Naive thymus-derived CD4-positive, alpha-beta T cell (primary cell): ENCODE measurements around the gene AGMO. TPM values are rescaled to one million over a fixed set of nuclear protein-coding genes. Genes with fewer than 3 reads are reported as not detected.
"Not testable (repeated sequence)": the region's sequence is repeated elsewhere in the genome, so short reads cannot be mapped to it uniquely, and the experiment has no call there.

Experiments
- ATAC-seq: fragments of 150-1000 bp; cut with Tn5 transposase; 2 replicates; pipeline ENCODE4 v1.10.0; 2021; ENCODE audit warnings: mild to moderate bottlenecking, moderate library complexity
- CTCF ChIA-PET: fragments of 350-600 bp; sonication (Branson Sonifier 250); formaldehyde crosslinking; loops from one replicate; lab custom pipeline; 2021; ENCODE audit warnings: antibody characterized with exemption; lab: Charles Lee
- POLR2A ChIA-PET: fragments of 350-600 bp; sonication (Branson Sonifier 250); formaldehyde crosslinking; loops from one replicate; lab custom pipeline; 2021; ENCODE audit warnings: antibody characterized with exemption, inconsistent platforms; lab: Charles Lee
- DNase-seq, 9 donors: peaks; one replicate each; pipeline versions ENCODE4 v3.0.0 to v3.0.0-alpha.2; 2020 to 2022; ENCODE audit warnings: mixed read lengths in 1 of 9
- H3K27ac ChIP-seq: one replicate; pipeline ENCODE4 v1.7.0; 2013; ENCODE audit warnings: mild to moderate bottlenecking, low read depth, low read length, moderate library complexity
- H3K27me3 ChIP-seq, 2 donors: one replicate each; pipeline ENCODE4 v1.7.0; 2013; ENCODE audit warnings: low read length in 2 of 2, mild to moderate bottlenecking in 2 of 2, moderate library complexity in 2 of 2; ENCODE audit not compliant: control insufficient read depth in 2 of 2, insufficient read depth in 2 of 2
- H3K36me3 ChIP-seq, 3 experiments: 1 replicate in 2 of 3; 2 replicates in 1 of 3; pipeline ENCODE4 v1.7.0; 2013; ENCODE audit warnings: low read length in 3 of 3, mild to moderate bottlenecking in 3 of 3, moderate library complexity in 1 of 3; ENCODE audit not compliant: insufficient read depth in 3 of 3, control insufficient read depth in 2 of 3
- H3K4me1 ChIP-seq, 2 donors: one replicate each; pipeline ENCODE4 v1.7.0; 2013; ENCODE audit warnings: low read length in 2 of 2, mild to moderate bottlenecking in 2 of 2, moderate library complexity in 1 of 2; ENCODE audit not compliant: control insufficient read depth in 2 of 2, insufficient read depth in 2 of 2
- H3K4me3 ChIP-seq: 2 replicates; pipeline ENCODE4 v1.7.0; 2013; ENCODE audit warnings: mild to moderate bottlenecking, low read length
- H3K9me3 ChIP-seq, 3 experiments: 1 replicate in 2 of 3; 2 replicates in 1 of 3; pipeline ENCODE4 v1.7.0; 2013; ENCODE audit warnings: low read length in 3 of 3; ENCODE audit not compliant: control insufficient read depth in 2 of 3
- H3K27ac Mint-ChIP-seq, 9 donors: one replicate each; pipeline ENCODE4 v1.8.0; 2020 to 2022; ENCODE audit warnings: mixed read lengths in 9 of 9, mild to moderate bottlenecking in 8 of 9, moderate library complexity in 5 of 9, inconsistent platforms in 2 of 9
- H3K27me3 Mint-ChIP-seq, 5 donors: one replicate each; pipeline ENCODE4 v1.8.0; 2021 to 2022; ENCODE audit warnings: mixed read lengths in 5 of 5, mild to moderate bottlenecking in 1 of 5
- H3K36me3 Mint-ChIP-seq, 5 donors: one replicate each; pipeline ENCODE4 v1.8.0; 2020 to 2022; ENCODE audit warnings: mixed read lengths in 5 of 5, mild to moderate bottlenecking in 3 of 5, inconsistent platforms in 1 of 5
- H3K4me1 Mint-ChIP-seq, 7 donors: one replicate each; pipeline ENCODE4 v1.8.0; 2020 to 2022; ENCODE audit warnings: mixed read lengths in 7 of 7, mild to moderate bottlenecking in 3 of 7, inconsistent platforms in 1 of 7
- H3K4me3 Mint-ChIP-seq, 10 donors: one replicate each; pipeline ENCODE4 v1.8.0; 2020 to 2022; ENCODE audit warnings: mild to moderate bottlenecking in 10 of 10, mixed read lengths in 10 of 10, moderate library complexity in 6 of 10, inconsistent platforms in 2 of 10
- H3K9me3 Mint-ChIP-seq, 11 donors: one replicate each; pipeline ENCODE4 v1.8.0; 2020 to 2022; ENCODE audit warnings: mixed read lengths in 11 of 11, mild to moderate bottlenecking in 4 of 11, inconsistent platforms in 1 of 11, moderate library complexity in 1 of 11
- intact Hi-C, 2 donors: fragments of 100-400 bp; cut with micrococcal nuclease; formaldehyde crosslinking; loops; one replicate each; pipeline ENCODE4 v1.15.1; 2023
- polyA plus RNA-seq, 2 donors: library from polyadenylated mRNA; unstranded; fragments of 300-500 nt; fragmentation: Illumina TruSeq; gene quantifications; one replicate each; pipeline ENCODE4 v1.2.3, GENCODE V29; 2021
- total RNA-seq, 6 experiments: library from RNA in 5 of 6; stranded (reverse) in 5 of 6; gene quantifications; 1 replicate in 5 of 6; 2 replicates in 1 of 6; pipeline ENCODE4 v1.2.3 and lab custom pipeline; 2021 to 2026

The AGMO gene
- total and polyA plus RNA-seq, 7 experiments from 2014 or later: not detected

DNA sequence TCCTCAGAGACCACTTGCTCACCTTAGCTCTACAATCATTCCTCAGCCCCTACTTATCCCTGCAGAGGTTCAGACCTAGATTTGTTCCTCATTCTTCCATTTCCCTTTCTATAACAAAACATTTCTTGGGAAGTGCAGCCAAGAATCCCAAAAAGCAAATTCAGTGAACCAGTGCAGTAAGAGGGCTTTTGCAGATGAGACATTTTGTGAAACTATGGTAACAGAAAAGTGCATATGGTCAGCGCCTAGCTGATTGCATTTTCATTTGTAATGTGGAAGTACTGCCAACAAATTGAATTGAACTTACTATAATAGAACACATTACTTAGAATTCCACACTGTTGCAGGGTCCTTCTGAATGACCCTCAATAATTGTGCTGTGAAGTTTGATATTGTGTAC is 18.6 kb downstream of the AGMO start:
- Histone ChIP-seq H3K36me3 (no peaks in the 10 kb centered on the region), H3K27ac (no peak overlapping the region), H3K4me3 (no peak overlapping the region), H3K4me1 (no peaks in the 10 kb centered on the region), H3K9me3 (peaks cover 0 to 9% (median 0%) of the 10 kb centered on the region in 3 experiments), H3K27me3 (no peaks in the 10 kb centered on the region)
- ChIA-PET CTCF (no interaction called here), POLR2A (no interaction called here)
- H3K27ac Mint-ChIP-seq: no peak overlapping the region
- ATAC-seq (no peak), DNase-seq (no peak)
- H3K27me3 Mint-ChIP-seq: no peaks in the 10 kb centered on the region
- intact Hi-C loops: no loop called here
- no peaks in the 10 kb centered on the region for H3K4me1 Mint-ChIP-seq
- H3K4me3 Mint-ChIP-seq: no peak overlapping the region
- H3K9me3 Mint-ChIP-seq: peaks cover 4 to 19% (median 9%) of the 10 kb centered on the region in 11 donors
- no peaks in the 10 kb centered on the region for H3K36me3 Mint-ChIP-seq

DNA sequence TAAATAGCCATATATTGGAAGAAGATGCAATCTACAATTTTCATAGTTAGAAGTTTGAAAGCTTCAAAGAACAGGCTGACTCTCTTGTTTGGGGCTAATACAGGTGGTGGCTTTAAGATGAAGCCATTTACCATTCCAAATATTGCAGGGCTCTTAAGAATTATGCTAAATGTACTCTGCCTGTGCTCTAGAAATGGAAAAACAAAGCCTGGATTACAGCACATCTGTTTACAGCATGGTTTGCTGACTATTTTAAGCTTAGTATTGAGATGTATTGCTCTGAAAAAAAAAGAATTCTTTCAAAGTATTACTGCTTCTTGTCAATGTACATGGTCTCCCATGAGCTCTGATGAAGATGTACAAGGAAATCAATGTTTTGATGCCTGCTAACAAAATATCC is 34.2 kb downstream of the AGMO start:
- Mint-ChIP-seq H3K9me3 (peaks cover 0 to 11% (median 3%) of the 10 kb centered on the region in 11 donors), H3K27me3 (no peaks in the 10 kb centered on the region), H3K27ac (no peak overlapping the region), H3K36me3 (no peaks in the 10 kb centered on the region), H3K4me3 (no peak overlapping the region), H3K4me1 (no peaks in the 10 kb centered on the region)
- ChIA-PET POLR2A (no interaction called here), CTCF (no interaction called here)
- intact Hi-C loops: no loop called here
- Histone ChIP-seq H3K27ac (no peak overlapping the region), H3K4me3 (no peak overlapping the region), H3K9me3 (no peaks in the 10 kb centered on the region), H3K36me3 (no peaks in the 10 kb centered on the region), H3K27me3 (no peaks in the 10 kb centered on the region), H3K4me1 (no peaks in the 10 kb centered on the region)
- ATAC-seq (no peak), DNase-seq (no peak)

DNA sequence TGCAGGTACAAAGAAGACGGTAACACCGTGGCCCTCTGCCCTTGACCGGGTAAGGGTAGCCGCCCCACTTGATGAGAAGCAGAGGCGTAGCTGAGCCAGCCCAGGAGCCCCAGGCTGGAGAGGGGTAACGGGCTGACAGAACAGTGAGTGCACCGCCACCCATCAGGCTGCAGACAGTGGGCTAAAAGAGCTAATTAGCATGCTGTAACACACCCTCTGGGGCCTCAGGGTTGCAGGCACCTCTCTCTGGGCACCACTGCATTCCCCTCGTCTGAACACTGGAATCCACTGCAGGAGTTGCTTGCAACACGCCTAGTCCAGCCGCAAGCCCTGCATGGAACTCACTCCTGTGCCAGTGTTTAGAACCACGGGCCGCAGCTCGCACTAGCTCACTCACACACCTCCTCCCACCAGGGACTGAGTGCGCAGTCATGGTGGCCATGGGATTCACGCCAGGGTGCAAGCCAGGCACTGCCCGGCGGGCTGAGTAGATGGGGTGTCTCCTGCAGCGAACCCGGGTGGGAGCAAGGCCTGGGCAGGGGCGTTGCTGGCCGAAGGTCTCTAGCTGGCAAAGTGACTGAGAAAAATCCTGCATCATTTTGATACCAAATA is 36.1 kb downstream of the AGMO start:
- ATAC-seq (no peak), DNase-seq (no peak)
- Histone ChIP-seq H3K4me1 (no peaks in the 10 kb centered on the region), H3K4me3 (no peak overlapping the region), H3K27ac (no peak overlapping the region), H3K36me3 (no peaks in the 10 kb centered on the region), H3K27me3 (no peaks in the 10 kb centered on the region), H3K9me3 (no peaks in the 10 kb centered on the region)
- Mint-ChIP-seq H3K27ac (no peak overlapping the region), H3K27me3 (no peaks in the 10 kb centered on the region), H3K4me1 (no peaks in the 10 kb centered on the region), H3K4me3 (no peak overlapping the region), H3K36me3 (no peaks in the 10 kb centered on the region), H3K9me3 (peaks cover 0 to 17% (median 3%) of the 10 kb centered on the region in 11 donors)
- POLR2A ChIA-PET: no interaction called here
- CTCF ChIA-PET: no interaction called here
- intact Hi-C loops: no loop called here

DNA sequence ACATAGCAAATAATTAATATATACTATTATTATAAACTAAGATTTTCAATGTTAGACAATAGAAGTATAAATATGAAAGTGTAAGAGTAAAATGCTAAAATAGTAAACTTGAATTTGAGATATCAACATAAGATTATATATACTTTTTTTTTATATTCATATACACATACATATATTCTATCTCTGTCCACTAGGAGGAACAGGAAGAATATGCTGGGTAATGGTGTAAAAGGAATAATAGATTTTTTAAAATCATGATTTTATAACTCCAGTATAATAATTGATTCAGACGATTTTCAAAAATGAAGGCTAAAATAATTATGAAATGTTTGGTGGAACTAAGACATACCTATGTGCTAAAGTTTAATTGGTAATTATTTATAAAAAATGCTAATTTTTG is 37.7 kb downstream of the AGMO start:
- Mint-ChIP-seq H3K4me1 (no peaks in the 10 kb centered on the region), H3K27me3 (no peaks in the 10 kb centered on the region), H3K4me3 (no peak overlapping the region), H3K9me3 (peaks cover 0 to 25% (median 12%) of the 10 kb centered on the region in 11 donors), H3K36me3 (no peaks in the 10 kb centered on the region), H3K27ac (no peak overlapping the region)
- no peaks in the 10 kb centered on the region for H3K4me1 ChIP-seq
- ChIA-PET CTCF (no interaction called here), POLR2A (no interaction called here)
- no peak for DNase-seq
- intact Hi-C loops: no loop called here
- H3K27me3 ChIP-seq: no peaks in the 10 kb centered on the region
- H3K27ac ChIP-seq: no peak overlapping the region
- ATAC-seq: no peak
- no peak overlapping the region for H3K4me3 ChIP-seq
- no peaks in the 10 kb centered on the region for H3K9me3 ChIP-seq
- H3K36me3 ChIP-seq: no peaks in the 10 kb centered on the region

DNA sequence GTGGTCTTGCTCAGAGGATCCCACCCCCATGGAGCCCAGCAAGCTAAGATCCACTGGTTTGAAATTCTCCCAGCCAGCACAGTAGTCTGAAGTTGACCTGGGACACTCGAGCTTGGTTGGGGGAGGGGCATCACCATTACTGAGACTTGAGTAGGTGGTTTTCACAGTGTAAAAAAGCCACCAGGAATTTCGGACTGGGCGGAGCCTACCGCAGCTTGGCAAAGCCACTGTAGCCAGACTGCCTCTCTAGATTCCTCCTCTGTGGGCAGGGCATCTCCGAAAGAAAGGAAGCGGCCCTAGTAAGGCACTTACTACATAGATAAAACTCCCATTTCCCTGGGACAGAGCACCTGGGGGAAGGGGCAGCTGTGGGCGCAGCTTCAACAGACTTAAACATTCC is 44.0 kb downstream of the AGMO start:
- ATAC-seq, H3K27me3 ChIP-seq, H3K4me3 Mint-ChIP-seq, H3K9me3 ChIP-seq, POLR2A ChIA-PET, DNase-seq, intact Hi-C loops, CTCF ChIA-PET, H3K27ac ChIP-seq, H3K4me1 ChIP-seq, H3K36me3 ChIP-seq, H3K27me3 Mint-ChIP-seq, H3K4me3 ChIP-seq, H3K4me1 Mint-ChIP-seq, H3K27ac Mint-ChIP-seq, H3K36me3 Mint-ChIP-seq: not testable (repeated sequence)
- peaks cover 6 to 30% (median 13%) of the 10 kb centered on the region in 11 donors for H3K9me3 Mint-ChIP-seq

DNA sequence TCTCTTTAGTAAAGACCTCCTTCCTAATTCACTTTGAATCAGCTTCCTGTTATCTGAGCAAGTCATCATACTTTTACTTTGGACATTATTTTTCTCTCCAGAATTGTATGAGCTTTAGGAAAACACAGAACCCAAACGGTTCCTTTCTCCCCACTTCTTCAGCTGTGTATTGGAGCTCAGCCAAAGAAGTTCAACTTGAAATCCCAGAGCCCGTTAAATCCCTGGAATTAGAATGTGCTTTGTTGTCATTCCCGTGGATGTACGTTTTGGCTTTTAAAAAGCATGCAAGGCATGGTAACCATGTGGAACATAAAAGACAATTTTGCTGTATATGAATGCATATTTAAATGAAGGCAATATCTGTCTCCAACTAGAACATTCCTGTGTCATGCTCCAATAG is 46.6 kb downstream of the AGMO start:
- Mint-ChIP-seq H3K4me1 (no peaks in the 10 kb centered on the region), H3K36me3 (no peaks in the 10 kb centered on the region), H3K9me3 (peaks cover 3 to 24% (median 7%) of the 10 kb centered on the region in 11 donors), H3K27ac (no peak overlapping the region), H3K4me3 (no peak overlapping the region), H3K27me3 (no peaks in the 10 kb centered on the region)
- no peak for ATAC-seq
- ChIA-PET CTCF (no interaction called here), POLR2A (no interaction called here)
- Histone ChIP-seq H3K27me3 (no peaks in the 10 kb centered on the region), H3K4me3 (no peak overlapping the region), H3K9me3 (no peaks in the 10 kb centered on the region), H3K4me1 (no peaks in the 10 kb centered on the region), H3K36me3 (no peaks in the 10 kb centered on the region), H3K27ac (no peak overlapping the region)
- intact Hi-C loops: no loop called here
- DNase-seq: no peak

DNA sequence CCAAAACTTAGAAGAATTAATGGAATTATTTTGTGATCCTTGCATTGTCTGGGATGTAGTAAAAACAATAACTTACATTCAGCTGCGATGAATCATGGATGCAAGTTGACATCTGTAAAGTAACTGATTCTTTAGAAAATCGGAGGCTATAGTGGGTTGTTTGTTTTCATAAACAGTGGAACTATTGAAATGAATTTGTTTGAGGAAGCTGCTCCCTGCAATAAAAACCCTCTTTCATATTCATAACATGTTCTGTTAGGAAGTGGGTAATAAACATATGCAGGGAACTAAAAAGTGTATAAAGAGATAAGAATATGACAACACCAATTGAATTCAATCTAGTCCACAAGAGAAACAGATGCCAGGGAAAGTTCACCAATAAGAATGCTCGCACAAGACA is 53.6 kb downstream of the AGMO start:
- Histone ChIP-seq H3K4me3 (no peak overlapping the region), H3K4me1 (no peaks in the 10 kb centered on the region), H3K9me3 (no peaks in the 10 kb centered on the region), H3K27ac (no peak overlapping the region), H3K36me3 (no peaks in the 10 kb centered on the region), H3K27me3 (no peaks in the 10 kb centered on the region)
- ChIA-PET CTCF (no interaction called here), POLR2A (no interaction called here)
- H3K9me3 Mint-ChIP-seq: peaks cover 0 to 15% (median 0%) of the 10 kb centered on the region in 11 donors
- no peak overlapping the region for H3K4me3 Mint-ChIP-seq
- intact Hi-C loops: no loop called here
- H3K27ac Mint-ChIP-seq: no peak overlapping the region
- DNase-seq (no peak), ATAC-seq (no peak)
- H3K36me3 Mint-ChIP-seq: no peaks in the 10 kb centered on the region
- no peaks in the 10 kb centered on the region for H3K4me1 Mint-ChIP-seq
- no peaks in the 10 kb centered on the region for H3K27me3 Mint-ChIP-seq
